Measurements from ENCODE around the gene HTT.

DNA sequence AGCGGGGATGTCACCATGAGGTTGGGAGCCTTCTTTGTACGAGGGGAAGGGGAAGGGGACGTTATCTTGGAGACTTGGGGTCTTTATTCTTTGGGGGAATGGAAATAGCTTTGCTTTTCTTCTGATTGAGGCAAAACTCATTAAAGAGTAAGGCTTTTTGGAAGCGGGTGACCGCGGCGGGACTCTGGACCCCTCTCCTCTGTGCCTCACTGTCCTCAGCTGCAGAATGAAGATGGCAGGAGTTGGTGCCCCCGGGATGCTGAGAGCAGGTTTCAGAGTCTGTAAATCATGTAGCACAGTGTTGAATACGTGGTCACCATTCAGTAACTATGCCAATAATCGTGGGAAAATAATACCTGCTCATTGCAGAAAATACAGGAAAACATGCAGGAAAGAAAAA lies 32.3 kb upstream of the HTT start:
- TF ChIP-seq, protein P1, sequence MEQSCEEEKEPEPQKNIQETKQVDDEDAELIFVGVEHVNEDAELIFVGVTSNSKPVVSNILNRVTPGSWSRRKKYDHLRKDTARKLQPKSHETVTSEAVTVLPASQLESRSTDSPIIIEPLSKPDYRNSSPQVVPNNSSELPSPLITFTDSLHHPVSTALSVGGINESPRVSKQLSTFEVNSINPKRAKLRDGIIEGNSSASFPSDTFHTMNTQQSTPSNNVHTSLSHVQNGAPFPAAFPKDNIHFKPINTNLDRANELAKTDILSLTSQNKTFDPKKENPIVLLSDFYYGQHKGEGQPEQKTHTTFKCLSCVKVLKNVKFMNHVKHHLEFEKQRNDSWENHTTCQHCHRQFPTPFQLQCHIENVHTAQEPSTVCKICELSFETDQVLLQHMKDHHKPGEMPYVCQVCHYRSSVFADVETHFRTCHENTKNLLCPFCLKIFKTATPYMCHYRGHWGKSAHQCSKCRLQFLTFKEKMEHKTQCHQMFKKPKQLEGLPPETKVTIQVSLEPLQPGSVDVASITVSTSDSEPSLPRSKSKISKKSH (CRISPR knock-in tag; IDR thresholded peaks at IDR 0.05; ENCODE audit: borderline replicate concordance), result no peak
- no peak for TF ChIP-seq ISL2 (CRISPR knock-in tag; IDR thresholded peaks at IDR 0.05)
- TF ChIP-seq, protein P2, sequence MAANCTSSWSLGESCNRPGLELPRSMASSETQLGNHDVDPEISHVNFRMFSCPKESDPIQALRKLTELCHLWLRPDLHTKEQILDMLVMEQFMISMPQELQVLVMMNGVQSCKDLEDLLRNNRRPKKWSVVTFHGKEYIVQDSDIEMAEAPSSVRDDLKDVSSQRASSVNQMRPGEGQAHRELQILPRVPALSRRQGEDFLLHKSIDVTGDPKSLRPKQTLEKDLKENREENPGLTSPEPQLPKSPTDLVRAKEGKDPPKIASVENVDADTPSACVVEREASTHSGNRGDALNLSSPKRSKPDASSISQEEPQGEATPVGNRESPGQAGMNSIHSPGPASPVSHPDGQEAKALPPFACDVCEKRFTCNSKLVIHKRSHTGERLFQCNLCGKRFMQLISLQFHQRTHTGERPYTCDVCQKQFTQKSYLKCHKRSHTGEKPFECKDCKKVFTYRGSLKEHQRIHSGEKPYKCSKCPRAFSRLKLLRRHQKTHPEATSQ (CRISPR knock-in tag; IDR thresholded peaks at IDR 0.05; ENCODE audit: borderline replicate concordance), result no peak
- TF ChIP-seq, protein P3, sequence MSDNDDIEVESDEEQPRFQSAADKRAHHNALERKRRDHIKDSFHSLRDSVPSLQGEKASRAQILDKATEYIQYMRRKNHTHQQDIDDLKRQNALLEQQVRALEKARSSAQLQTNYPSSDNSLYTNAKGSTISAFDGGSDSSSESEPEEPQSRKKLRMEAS (IDR thresholded peaks at IDR 0.05), result no peak
- no peak for TF ChIP-seq PCBP1 (IDR thresholded peaks at IDR 0.05; ENCODE audit: borderline replicate concordance, low read depth, low read length)
- TF ChIP-seq, protein P4, sequence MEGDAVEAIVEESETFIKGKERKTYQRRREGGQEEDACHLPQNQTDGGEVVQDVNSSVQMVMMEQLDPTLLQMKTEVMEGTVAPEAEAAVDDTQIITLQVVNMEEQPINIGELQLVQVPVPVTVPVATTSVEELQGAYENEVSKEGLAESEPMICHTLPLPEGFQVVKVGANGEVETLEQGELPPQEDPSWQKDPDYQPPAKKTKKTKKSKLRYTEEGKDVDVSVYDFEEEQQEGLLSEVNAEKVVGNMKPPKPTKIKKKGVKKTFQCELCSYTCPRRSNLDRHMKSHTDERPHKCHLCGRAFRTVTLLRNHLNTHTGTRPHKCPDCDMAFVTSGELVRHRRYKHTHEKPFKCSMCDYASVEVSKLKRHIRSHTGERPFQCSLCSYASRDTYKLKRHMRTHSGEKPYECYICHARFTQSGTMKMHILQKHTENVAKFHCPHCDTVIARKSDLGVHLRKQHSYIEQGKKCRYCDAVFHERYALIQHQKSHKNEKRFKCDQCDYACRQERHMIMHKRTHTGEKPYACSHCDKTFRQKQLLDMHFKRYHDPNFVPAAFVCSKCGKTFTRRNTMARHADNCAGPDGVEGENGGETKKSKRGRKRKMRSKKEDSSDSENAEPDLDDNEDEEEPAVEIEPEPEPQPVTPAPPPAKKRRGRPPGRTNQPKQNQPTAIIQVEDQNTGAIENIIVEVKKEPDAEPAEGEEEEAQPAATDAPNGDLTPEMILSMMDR (CRISPR knock-in tag; IDR thresholded peaks at IDR 0.05), result no peak

Data from HepG2 (cell line).